GM23338 (cell line): ENCODE data around the gene LLPH. TPM values are rescaled to one million over a fixed set of nuclear protein-coding genes. Genes with fewer than 3 reads are reported as not detected.
A peak's percentile ranks its signal among the peaks of the same experiment; 100 is the strongest.

Experiments
- ATAC-seq: fragments of 200-7000 bp; cut with Tn5 transposase; 3 replicates; pipeline ENCODE4 v1.9.1; 2020
- DNase-seq: peaks from one replicate; pipeline ENCODE4 v3.0.0-alpha.2; 2015; ENCODE audit warnings: low spot score
- H2AFZ ChIP-seq: fragments of 200-600 bp; sonication (generic); 2 replicates; pipeline ENCODE4 v1.8.0; 2016; ENCODE audit warnings: antibody characterized with exemption, mild to moderate bottlenecking, moderate library complexity
- H3F3A ChIP-seq: fragments of 200-600 bp; sonication (generic); replicated peaks from 2 replicates; pipeline ENCODE4 v1.8.0; 2017; ENCODE audit warnings: antibody characterized with exemption, mixed run types, low read depth
- H3K27ac ChIP-seq: fragments of 200-600 bp; sonication (generic); 2 replicates; pipeline ENCODE4 v1.6.1; 2016; ENCODE audit warnings: low read depth
- H3K27me3 ChIP-seq: fragments of 200-600 bp; sonication (generic); 2 replicates; pipeline ENCODE4 v1.8.0; 2016; ENCODE audit warnings: mild to moderate bottlenecking, mixed run types, moderate library complexity; ENCODE audit not compliant: insufficient read depth
- H3K36me3 ChIP-seq: fragments of 200-600 bp; sonication (generic); 2 replicates; pipeline ENCODE4 v1.8.0; 2016; ENCODE audit warnings: mild to moderate bottlenecking; ENCODE audit not compliant: insufficient read depth
- H3K4me1 ChIP-seq: fragments of 200-600 bp; sonication (generic); 2 replicates; pipeline ENCODE4 v1.8.0; 2016; ENCODE audit warnings: mild to moderate bottlenecking, moderate library complexity; ENCODE audit not compliant: insufficient read depth
- H3K4me2 ChIP-seq: fragments of 200-600 bp; sonication (generic); 2 replicates; pipeline ENCODE4 v1.7.1; 2017; ENCODE audit warnings: mixed run types
- H3K4me3 ChIP-seq: fragments of 200-600 bp; sonication (generic); 2 replicates; pipeline ENCODE4 v1.6.1; 2016; ENCODE audit warnings: mixed run types
- H3K79me2 ChIP-seq: fragments of 200-600 bp; sonication (generic); replicated peaks from 2 replicates; pipeline ENCODE4 v1.8.0; 2017; ENCODE audit warnings: mild to moderate bottlenecking; ENCODE audit not compliant: insufficient read depth
- H3K9me2 ChIP-seq: fragments of 200-600 bp; sonication (generic); 2 replicates; pipeline ENCODE4 v1.8.0; 2017; ENCODE audit not compliant: insufficient read depth
- H4K20me1 ChIP-seq: fragments of 200-600 bp; sonication (generic); replicated peaks from 2 replicates; pipeline ENCODE4 v1.8.0; 2017; ENCODE audit warnings: mild to moderate bottlenecking; ENCODE audit not compliant: insufficient read depth
- H3K27ac Mint-ChIP-seq: 2 replicates; pipeline ENCODE4 v1.8.0; 2020; ENCODE audit warnings: inconsistent platforms, mild to moderate bottlenecking, moderate library complexity, mixed read lengths
- H3K27me3 Mint-ChIP-seq: 3 replicates; pipeline ENCODE4 v1.8.0; 2022; ENCODE audit warnings: low read depth, mild to moderate bottlenecking, moderate library complexity, mixed read lengths, inconsistent platforms; ENCODE audit not compliant: insufficient read depth, poor library complexity
- H3K36me3 Mint-ChIP-seq: 3 replicates; pipeline ENCODE4 v1.8.0; 2021; ENCODE audit warnings: low read depth, mild to moderate bottlenecking, inconsistent platforms, moderate library complexity, mixed read lengths
- H3K4me1 Mint-ChIP-seq: 3 replicates; pipeline ENCODE4 v1.8.0; 2020; ENCODE audit warnings: mild to moderate bottlenecking, inconsistent platforms, mixed read lengths
- H3K4me3 Mint-ChIP-seq: 3 replicates; pipeline ENCODE4 v1.8.0; 2021; ENCODE audit warnings: moderate library complexity, mild to moderate bottlenecking, inconsistent platforms, mixed read lengths
- H3K9me3 Mint-ChIP-seq: 3 replicates; pipeline ENCODE4 v1.8.0; 2020; ENCODE audit warnings: moderate library complexity, mild to moderate bottlenecking, inconsistent platforms, mixed read lengths
- CREB1 ChIP-seq: fragments of 250-450 bp; sonication (Bioruptor Pico); IDR thresholded peaks from 2 replicates; pipeline ENCODE4 v1.5.0; 2020; ENCODE audit warnings: low read depth, mild to moderate bottlenecking, moderate library complexity
- EZH2 ChIP-seq: fragments of 200-600 bp; sonication (generic); IDR thresholded peaks from one replicate; pipeline ENCODE4 v1.8.0; 2017; ENCODE audit warnings: antibody characterized with exemption, mild to moderate bottlenecking, low read depth; ENCODE audit not compliant: unreplicated experiment
- EZH2phosphoT487 ChIP-seq: fragments of 200-600 bp; sonication (generic); IDR thresholded peaks from one replicate; pipeline ENCODE4 v1.8.1; 2018; ENCODE audit warnings: antibody characterized with exemption; ENCODE audit not compliant: unreplicated experiment
- JUNB ChIP-seq: IDR thresholded peaks from one replicate; pipeline ENCODE4 v1.6.1; 2016; ENCODE audit warnings: antibody characterized with exemption; ENCODE audit not compliant: unreplicated experiment
- NANOG ChIP-seq: IDR thresholded peaks from 2 replicates; pipeline ENCODE4 v1.6.1; 2016; ENCODE audit warnings: antibody characterized with exemption, borderline replicate concordance
- POLR2AphosphoS5 ChIP-seq: IDR thresholded peaks from 2 replicates; pipeline ENCODE4 v1.6.1; 2016; ENCODE audit warnings: antibody characterized with exemption, low read depth
- STAT1 ChIP-seq: IDR thresholded peaks from one replicate; pipeline ENCODE4 v1.6.1; 2016; ENCODE audit warnings: antibody characterized with exemption; ENCODE audit not compliant: unreplicated experiment
- ZNF114 ChIP-seq: fragments of 250-450 bp; sonication (Bioruptor Pico); IDR thresholded peaks from 2 replicates; pipeline ENCODE4 v1.5.0; 2020; ENCODE audit warnings: mild to moderate bottlenecking, moderate library complexity
- ZNF331 ChIP-seq: fragments of 250-450 bp; sonication (Bioruptor Pico); IDR thresholded peaks from 2 replicates; pipeline ENCODE4 v1.5.0; 2020; ENCODE audit warnings: low read depth, mild to moderate bottlenecking, moderate library complexity
- polyA plus RNA-seq: library from polyadenylated mRNA; unstranded; fragments of >200 nt; fragmentation: Nextera tagmentation; extraction: Ambion mirVana; gene quantifications from 2 replicates; pipeline ENCODE4 v1.2.1, GENCODE V29; 2016
- total RNA-seq: library from RNA; depleted of rRNA; stranded (reverse); fragments of >200 nt; shearing (Covaris generic); gene quantifications from 2 replicates; pipeline ENCODE4 v1.2.3, GENCODE V29; 2014
- TF ChIP-seq, protein P1 (sequence below): IDR thresholded peaks from one replicate; pipeline ENCODE4 v1.6.1; 2018; ENCODE audit warnings: antibody characterized with exemption; ENCODE audit not compliant: unreplicated experiment
- TF ChIP-seq, protein P2 (sequence below), 2 experiments: fragments of 200-600 bp in 1 of 2; sonication (generic) in 1 of 2; conservative IDR thresholded peaks; 2 replicates each; pipeline versions ENCODE4 v1.5.1 to v1.6.1; 2016 to 2017; ENCODE audit warnings: antibody characterized with exemption in 2 of 2, low read depth in 2 of 2, mild to moderate bottlenecking in 2 of 2, moderate library complexity in 1 of 2
- TF ChIP-seq, protein P3 (sequence below): IDR thresholded peaks from 2 replicates; pipeline ENCODE4 v1.6.1; 2016; ENCODE audit warnings: antibody characterized with exemption

LLPH gene
- total and polyA plus RNA-seq, 2 experiments from 2014 or later: 10.7 to 56.6 TPM

DNA sequence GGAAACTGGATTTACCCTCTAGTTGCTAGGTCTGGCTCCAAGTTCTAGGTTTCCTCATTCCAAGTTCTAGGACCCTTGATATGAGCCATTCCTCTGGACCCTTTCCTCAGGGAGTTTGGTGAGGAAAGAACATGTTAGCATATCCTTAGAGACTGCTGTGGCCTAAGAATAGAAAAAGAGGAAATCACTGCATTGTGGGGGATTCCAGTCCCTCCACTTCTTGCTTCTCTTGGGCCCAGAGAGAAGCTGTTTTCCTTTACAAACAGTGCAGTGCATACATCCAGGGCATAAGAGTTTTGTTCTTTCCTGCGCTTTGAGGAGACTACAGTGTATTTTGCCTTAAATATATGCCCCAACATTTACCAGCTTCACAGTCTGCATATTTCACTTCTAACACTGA lies 59.0 kb downstream of the LLPH start:
- Mint-ChIP-seq H3K4me1 (no peaks in the 10 kb centered on the region), H3K27me3 (no peaks in the 10 kb centered on the region), H3K9me3 (no peaks in the 10 kb centered on the region), H3K27ac (no peak overlapping the region), H3K36me3 (no peaks in the 10 kb centered on the region), H3K4me3 (no peak overlapping the region)
- Histone ChIP-seq H3K27me3 (no peaks in the 10 kb centered on the region), H2AFZ (peak overlapping the region; percentile 40; the same call in 1 of the 2 replicates), H3K4me1 (no peaks in the 10 kb centered on the region; the same call in 1 of the 2 replicates), H3F3A (no peaks in the 10 kb centered on the region), H3K27ac (no peak overlapping the region), H3K79me2 (no peaks in the 10 kb centered on the region), H3K9me2 (no peaks in the 10 kb centered on the region), H3K36me3 (no peaks in the 10 kb centered on the region), H4K20me1 (no peaks in the 10 kb centered on the region), H3K4me2 (no peak overlapping the region), H3K4me3 (no peak overlapping the region)
- no peak for TF ChIP-seq NANOG
- no peak for TF ChIP-seq POLR2AphosphoS5
- TF ChIP-seq ZNF114 (CRISPR knock-in tag): no peak
- ATAC-seq (no peak), DNase-seq (no peak)

DNA sequence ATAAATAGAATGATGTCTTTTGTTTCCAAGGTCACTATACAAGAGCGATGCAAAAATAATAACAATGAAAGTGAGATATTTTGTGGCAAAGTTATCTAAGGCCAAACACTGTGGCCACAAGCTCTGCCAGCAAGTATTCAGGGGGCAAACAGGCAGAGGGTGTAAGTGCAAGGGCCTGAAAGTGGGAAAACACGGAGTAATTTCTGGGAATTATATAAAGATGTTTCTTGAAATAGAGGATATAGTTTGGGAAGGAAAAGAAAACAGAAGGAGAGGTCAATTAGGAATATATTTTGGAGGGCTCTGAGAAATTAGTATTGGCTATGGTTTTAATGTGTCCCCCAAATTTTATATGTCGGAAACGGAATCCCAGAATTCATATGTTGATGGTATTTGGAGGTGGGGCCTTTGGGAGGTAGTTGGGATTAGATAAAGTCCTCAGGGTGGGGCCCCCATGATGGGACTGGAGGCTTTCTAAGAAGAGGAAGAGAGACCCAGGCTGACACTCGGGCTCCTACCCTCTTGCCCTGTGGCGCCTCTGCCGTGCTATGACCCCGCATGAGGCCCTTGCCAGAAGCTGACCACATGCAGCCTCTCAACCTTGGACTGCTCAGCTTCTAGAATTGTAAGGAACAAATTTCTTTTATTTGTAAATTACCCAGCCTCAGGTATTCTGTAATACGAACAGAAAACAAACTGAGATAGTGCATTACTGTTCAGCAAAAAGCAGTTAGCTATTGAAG lies 60.0 kb downstream of the LLPH start:
- Mint-ChIP-seq H3K4me1 (no peaks in the 10 kb centered on the region), H3K9me3 (no peaks in the 10 kb centered on the region), H3K4me3 (no peak overlapping the region), H3K27me3 (no peaks in the 10 kb centered on the region), H3K36me3 (no peaks in the 10 kb centered on the region), H3K27ac (no peak overlapping the region)
- Histone ChIP-seq H3K27me3 (no peaks in the 10 kb centered on the region), H3K4me1 (no peaks in the 10 kb centered on the region), H2AFZ (peak overlapping the region; percentile 40; the same call in 1 of the 2 replicates), H3K36me3 (no peaks in the 10 kb centered on the region), H3K27ac (no peak overlapping the region), H3K79me2 (no peaks in the 10 kb centered on the region), H4K20me1 (no peaks in the 10 kb centered on the region), H3F3A (no peaks in the 10 kb centered on the region), H3K4me3 (no peak overlapping the region), H3K9me2 (no peaks in the 10 kb centered on the region), H3K4me2 (no peak overlapping the region)
- ATAC-seq (no peak), DNase-seq (no peak)
- no peak for TF ChIP-seq ZNF331 (CRISPR knock-in tag)
- no peak for TF ChIP-seq POLR2AphosphoS5
- no peak for TF ChIP-seq EZH2phosphoT487
- TF ChIP-seq STAT1: no peak
- TF ChIP-seq, protein P1, sequence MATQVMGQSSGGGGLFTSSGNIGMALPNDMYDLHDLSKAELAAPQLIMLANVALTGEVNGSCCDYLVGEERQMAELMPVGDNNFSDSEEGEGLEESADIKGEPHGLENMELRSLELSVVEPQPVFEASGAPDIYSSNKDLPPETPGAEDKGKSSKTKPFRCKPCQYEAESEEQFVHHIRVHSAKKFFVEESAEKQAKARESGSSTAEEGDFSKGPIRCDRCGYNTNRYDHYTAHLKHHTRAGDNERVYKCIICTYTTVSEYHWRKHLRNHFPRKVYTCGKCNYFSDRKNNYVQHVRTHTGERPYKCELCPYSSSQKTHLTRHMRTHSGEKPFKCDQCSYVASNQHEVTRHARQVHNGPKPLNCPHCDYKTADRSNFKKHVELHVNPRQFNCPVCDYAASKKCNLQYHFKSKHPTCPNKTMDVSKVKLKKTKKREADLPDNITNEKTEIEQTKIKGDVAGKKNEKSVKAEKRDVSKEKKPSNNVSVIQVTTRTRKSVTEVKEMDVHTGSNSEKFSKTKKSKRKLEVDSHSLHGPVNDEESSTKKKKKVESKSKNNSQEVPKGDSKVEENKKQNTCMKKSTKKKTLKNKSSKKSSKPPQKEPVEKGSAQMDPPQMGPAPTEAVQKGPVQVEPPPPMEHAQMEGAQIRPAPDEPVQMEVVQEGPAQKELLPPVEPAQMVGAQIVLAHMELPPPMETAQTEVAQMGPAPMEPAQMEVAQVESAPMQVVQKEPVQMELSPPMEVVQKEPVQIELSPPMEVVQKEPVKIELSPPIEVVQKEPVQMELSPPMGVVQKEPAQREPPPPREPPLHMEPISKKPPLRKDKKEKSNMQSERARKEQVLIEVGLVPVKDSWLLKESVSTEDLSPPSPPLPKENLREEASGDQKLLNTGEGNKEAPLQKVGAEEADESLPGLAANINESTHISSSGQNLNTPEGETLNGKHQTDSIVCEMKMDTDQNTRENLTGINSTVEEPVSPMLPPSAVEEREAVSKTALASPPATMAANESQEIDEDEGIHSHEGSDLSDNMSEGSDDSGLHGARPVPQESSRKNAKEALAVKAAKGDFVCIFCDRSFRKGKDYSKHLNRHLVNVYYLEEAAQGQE: no peak
- TF ChIP-seq, protein P2, sequence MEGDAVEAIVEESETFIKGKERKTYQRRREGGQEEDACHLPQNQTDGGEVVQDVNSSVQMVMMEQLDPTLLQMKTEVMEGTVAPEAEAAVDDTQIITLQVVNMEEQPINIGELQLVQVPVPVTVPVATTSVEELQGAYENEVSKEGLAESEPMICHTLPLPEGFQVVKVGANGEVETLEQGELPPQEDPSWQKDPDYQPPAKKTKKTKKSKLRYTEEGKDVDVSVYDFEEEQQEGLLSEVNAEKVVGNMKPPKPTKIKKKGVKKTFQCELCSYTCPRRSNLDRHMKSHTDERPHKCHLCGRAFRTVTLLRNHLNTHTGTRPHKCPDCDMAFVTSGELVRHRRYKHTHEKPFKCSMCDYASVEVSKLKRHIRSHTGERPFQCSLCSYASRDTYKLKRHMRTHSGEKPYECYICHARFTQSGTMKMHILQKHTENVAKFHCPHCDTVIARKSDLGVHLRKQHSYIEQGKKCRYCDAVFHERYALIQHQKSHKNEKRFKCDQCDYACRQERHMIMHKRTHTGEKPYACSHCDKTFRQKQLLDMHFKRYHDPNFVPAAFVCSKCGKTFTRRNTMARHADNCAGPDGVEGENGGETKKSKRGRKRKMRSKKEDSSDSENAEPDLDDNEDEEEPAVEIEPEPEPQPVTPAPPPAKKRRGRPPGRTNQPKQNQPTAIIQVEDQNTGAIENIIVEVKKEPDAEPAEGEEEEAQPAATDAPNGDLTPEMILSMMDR (conservative IDR thresholded peaks at IDR 0.05; ENCODE audit: low read depth in 2 of 2): no peak
- TF ChIP-seq CREB1: no peak
- TF ChIP-seq EZH2: no peak
- no peak for TF ChIP-seq NANOG
- TF ChIP-seq JUNB: no peak
- TF ChIP-seq, protein P3, sequence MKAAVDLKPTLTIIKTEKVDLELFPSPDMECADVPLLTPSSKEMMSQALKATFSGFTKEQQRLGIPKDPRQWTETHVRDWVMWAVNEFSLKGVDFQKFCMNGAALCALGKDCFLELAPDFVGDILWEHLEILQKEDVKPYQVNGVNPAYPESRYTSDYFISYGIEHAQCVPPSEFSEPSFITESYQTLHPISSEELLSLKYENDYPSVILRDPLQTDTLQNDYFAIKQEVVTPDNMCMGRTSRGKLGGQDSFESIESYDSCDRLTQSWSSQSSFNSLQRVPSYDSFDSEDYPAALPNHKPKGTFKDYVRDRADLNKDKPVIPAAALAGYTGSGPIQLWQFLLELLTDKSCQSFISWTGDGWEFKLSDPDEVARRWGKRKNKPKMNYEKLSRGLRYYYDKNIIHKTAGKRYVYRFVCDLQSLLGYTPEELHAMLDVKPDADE: no peak
- no peak for TF ChIP-seq ZNF114 (CRISPR knock-in tag)
